ENCODE results near the gene RERE. TPM values are rescaled to one million over a fixed set of nuclear protein-coding genes. Genes with fewer than 3 reads are reported as not detected.

RERE gene
- total RNA-seq, 1 donor, result 27.0 TPM

DNA sequence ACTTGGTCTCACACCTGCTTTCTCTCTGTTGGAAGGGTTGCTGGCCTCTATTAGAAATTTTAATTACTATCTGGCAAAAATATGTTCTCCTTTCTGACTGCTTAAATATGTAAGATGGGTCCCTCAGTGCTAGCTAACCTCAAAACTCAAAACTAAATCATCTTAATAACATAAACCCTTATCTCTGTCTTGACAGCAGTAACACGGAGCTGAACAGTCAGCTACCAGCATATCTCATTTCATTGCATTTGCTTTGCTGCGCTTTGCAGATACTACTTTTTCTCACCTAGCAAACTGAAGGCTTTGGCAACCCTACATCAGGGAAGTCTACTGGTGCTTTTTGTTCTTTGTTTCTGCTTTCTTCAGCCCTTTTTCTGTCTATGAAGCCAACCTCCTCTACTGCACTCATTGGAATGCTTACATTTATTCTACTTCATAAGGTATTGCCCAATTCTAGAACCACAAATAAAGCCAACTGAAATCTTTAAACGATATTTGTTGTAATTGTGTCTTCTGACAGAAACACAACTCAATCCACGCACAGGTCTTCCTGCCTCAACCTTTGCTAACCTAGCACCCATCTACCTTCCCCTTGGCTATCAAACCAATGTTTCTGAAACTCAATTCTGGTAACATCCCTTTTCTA is 95.6 kb downstream of the RERE start:
- TF ChIP-seq, protein P1, sequence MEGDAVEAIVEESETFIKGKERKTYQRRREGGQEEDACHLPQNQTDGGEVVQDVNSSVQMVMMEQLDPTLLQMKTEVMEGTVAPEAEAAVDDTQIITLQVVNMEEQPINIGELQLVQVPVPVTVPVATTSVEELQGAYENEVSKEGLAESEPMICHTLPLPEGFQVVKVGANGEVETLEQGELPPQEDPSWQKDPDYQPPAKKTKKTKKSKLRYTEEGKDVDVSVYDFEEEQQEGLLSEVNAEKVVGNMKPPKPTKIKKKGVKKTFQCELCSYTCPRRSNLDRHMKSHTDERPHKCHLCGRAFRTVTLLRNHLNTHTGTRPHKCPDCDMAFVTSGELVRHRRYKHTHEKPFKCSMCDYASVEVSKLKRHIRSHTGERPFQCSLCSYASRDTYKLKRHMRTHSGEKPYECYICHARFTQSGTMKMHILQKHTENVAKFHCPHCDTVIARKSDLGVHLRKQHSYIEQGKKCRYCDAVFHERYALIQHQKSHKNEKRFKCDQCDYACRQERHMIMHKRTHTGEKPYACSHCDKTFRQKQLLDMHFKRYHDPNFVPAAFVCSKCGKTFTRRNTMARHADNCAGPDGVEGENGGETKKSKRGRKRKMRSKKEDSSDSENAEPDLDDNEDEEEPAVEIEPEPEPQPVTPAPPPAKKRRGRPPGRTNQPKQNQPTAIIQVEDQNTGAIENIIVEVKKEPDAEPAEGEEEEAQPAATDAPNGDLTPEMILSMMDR (IDR thresholded peaks at IDR 0.05; ENCODE audit: insufficient read depth, low read length), result no peak
- no peak overlapping the region for H3K4me3 ChIP-seq (ENCODE audit: low read depth, low read length)
- DNase-seq (ENCODE audit: low read depth), result no peak

DNA sequence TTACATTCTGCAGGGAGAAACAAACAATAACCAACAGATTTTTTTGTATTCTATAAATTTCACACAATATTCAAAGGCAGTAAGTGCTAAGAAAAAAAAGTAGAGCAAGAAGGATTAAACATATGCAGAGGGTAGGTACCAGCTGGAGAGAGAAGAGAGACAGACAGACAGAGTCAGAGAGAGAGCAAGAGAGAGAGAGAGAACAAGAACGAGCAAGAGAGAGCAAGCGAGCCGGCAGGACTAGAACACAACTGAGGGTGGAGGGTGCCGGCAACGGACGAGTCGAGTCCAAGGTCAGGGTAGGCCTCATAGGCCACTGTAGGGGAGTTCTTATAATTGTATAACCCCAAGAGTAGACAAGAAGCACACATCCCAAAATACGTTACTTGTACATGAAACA is 97.1 kb downstream of the RERE start:
- H3K4me3 ChIP-seq (ENCODE audit: low read depth, low read length), result no peak overlapping the region
- DNase-seq (ENCODE audit: low read depth), result no peak
- TF ChIP-seq, protein P1 (IDR thresholded peaks at IDR 0.05; ENCODE audit: insufficient read depth, low read length), result no peak

DNA sequence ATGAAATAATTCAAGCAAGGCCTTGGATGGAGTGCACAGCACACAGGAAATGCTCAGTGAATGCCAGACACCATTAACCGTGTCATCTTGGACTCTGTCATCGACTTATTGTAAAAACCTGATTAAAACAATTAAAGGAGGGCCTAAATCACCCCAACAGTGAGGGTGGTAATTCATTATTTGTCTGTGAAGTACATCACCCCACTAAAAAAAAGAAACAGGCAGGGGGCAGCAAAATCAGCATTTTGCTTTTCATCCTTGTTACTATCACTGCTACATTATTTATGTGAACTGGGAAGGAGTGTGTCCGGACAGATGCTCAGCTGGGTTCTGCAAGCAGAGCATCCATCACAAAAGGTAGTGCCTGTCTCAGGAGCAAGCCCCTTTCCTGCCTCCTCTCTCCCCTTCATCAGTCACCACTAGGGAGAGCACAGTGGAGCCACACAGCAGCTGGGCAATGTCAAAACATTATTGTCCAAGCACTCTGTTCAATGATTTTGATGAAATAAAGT is 98.5 kb downstream of the RERE start:
- no peak overlapping the region for H3K4me3 ChIP-seq (ENCODE audit: low read depth, low read length)
- TF ChIP-seq, protein P1 (IDR thresholded peaks at IDR 0.05; ENCODE audit: insufficient read depth, low read length), result peak; percentile 35
- peak; percentile 22 for DNase-seq (ENCODE audit: low read depth)

DNA sequence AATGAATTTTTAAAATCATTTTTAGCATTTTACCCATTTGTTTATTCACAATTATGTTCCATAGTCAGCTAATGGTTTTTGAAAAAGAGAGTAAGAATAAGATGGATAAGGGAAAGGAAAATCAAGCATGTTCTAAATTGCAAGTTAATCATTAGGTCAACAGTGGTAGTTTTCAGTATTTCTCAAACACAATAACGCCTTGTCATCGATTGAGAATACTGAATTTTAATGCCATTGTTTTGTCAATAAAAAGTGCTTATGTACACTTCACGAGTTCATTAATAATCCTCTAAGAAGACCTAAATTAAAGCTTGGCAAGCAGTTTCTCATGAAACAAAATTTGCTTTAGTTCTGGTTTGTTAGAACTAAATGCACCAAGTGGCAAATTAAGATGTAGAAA is 100.3 kb downstream of the RERE start:
- no peak for DNase-seq (ENCODE audit: low read depth)
- no peak overlapping the region for H3K4me3 ChIP-seq (ENCODE audit: low read depth, low read length)
- TF ChIP-seq, protein P1 (IDR thresholded peaks at IDR 0.05; ENCODE audit: insufficient read depth, low read length), result no peak

DNA sequence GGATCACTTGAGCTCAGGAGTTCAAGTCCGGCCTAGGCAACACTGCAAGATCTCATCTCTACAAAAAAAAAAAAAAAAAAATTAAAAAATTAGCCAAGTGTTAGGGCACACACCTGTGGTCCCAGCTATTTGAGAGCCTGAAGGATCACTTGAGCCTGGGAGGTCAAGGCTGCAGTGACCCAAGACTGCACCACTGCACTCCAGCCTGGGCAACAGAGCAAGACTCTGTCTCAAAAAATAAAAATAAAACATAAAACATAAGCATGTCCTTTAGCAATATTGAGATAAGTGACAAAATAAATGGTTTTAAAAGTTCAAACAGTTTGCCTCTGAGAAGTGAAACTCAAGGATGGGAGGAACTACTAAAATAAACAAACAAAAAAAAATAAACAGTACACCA is 101.2 kb downstream of the RERE start:
- TF ChIP-seq, protein P1 (IDR thresholded peaks at IDR 0.05; ENCODE audit: insufficient read depth, low read length), result no peak
- no peak for DNase-seq (ENCODE audit: low read depth)
- no peak overlapping the region for H3K4me3 ChIP-seq (ENCODE audit: low read depth, low read length)

DNA sequence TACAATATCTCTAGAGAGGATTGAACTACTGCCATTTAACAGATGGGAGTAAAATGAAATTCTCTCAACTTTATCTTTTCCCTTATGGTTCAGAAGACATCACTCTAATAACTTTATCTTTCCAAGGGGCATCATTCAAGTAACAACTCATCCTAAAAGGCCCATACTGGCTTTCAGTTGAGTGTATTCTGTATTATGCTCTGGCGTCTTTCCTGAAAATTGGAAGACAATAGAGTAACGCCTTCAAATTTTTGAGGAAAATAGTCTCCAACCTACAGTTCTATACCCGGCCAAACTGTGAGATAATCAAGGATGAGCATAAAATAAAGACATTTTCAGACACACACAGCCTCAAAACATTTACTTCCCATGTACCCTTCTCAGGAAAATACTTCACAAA is 103.3 kb downstream of the RERE start:
- TF ChIP-seq, protein P1 (IDR thresholded peaks at IDR 0.05; ENCODE audit: insufficient read depth, low read length), result no peak
- no peak overlapping the region for H3K4me3 ChIP-seq (ENCODE audit: low read depth, low read length)
- DNase-seq (ENCODE audit: low read depth), result no peak

Measured in fibroblast of the aortic adventitia (primary cell).